HG03354 (cell line): ENCODE measurements around the gene PHC1.
"Not testable (repeated sequence)": the region's sequence is repeated elsewhere in the genome, so short reads cannot be mapped to it uniquely, and the experiment has no call there.

Source experiments
- ATAC-seq: cut with Tn5 transposase; IDR thresholded peaks from one replicate; pipeline ENCODE4 v1.9.1; 2021; ENCODE audit warnings: mild to moderate bottlenecking; ENCODE audit not compliant: unreplicated experiment, poor library complexity, severe bottlenecking

The PHC1 gene

GRCh38 chr12:8906266-8907180, 7.8 kb upstream of the PHC1 start:
- ATAC-seq: no peak

DNA sequence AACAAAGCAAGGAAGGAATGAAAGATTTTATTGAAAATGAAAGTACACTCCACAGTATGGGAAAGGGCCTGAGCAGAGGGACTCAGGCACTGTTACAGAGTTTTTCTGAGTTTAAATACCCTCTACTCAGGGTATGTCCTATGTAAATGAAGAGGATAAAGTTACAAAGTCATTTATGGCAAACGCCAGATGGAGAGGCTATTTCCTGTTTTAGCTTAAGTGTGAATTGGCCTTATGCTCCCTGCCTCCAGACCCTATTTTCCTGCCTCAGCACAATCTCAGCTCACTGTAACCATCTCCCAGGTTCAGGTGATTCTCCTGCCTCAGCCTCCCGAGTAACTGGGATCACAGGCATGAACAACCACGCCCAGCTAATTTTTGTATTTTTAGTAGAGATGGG, 6.8 kb upstream of the PHC1 start:
- ATAC-seq: no peak

- ATAC-seq: no peak
Measured at GRCh38 chr12:8909752-8910151, 4.6 kb upstream of the PHC1 start.

GRCh38 chr12:8911606-8912268, 2.6 kb upstream of the PHC1 start:
- ATAC-seq: no peak

DNA sequence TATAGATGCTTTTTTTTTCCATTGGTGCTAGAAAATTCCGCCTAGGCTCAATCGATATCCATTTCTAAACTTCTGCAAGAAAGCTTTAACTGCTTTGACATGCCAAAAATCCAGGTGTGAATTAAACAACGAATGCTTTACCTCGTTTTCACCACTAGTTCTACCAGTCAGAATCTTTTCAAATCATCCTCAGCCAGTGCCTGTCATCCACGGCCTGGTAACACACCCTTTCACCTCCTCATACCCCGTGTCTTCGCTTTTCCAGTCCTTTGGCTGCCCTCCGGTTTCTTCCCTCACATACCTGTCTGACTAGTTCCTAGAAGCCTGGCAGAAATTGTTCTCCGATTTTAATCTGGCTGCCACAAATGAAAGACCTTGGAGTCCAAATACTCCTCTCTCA, 1.4 kb upstream of the PHC1 start:
- ATAC-seq: no peak

- no peak for ATAC-seq
Measured at GRCh38 chr12:8913702-8914032, 642 bp upstream of the PHC1 start.

- peak; percentile 77 for ATAC-seq
Measured at GRCh38 chr12:8914716-8915526, 612 bp downstream of the PHC1 start.

DNA sequence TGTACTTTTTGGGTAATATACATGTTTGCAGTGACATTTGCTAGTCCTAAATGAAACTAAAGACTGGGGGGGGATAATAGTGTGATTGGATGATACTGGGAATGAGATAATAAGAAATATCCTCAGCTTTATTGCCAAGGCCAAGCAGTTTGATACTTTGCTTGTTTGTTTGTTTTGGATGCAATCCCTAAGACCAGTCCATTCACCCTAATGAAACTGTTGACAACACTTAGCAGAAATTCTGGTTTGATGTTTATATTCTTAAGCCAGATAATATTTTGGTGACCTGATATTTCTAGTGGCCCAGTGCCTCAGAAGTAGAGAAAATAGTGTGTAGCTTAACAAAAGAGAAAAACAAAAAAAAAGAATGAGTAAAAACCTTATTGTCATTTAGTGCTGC, 1.8 kb downstream of the PHC1 start:
- ATAC-seq: no peak

- ATAC-seq: no peak
Measured at GRCh38 chr12:8917031-8917430, 2.7 kb downstream of the PHC1 start.

GRCh38 chr12:8917751-8918150, 3.4 kb downstream of the PHC1 start:
- no peak for ATAC-seq

GRCh38 chr12:8919643-8920042, 5.3 kb downstream of the PHC1 start:
- not testable (repeated sequence) for ATAC-seq

- ATAC-seq: no peak
Measured at GRCh38 chr12:8922544-8922943, 8.2 kb downstream of the PHC1 start.

DNA sequence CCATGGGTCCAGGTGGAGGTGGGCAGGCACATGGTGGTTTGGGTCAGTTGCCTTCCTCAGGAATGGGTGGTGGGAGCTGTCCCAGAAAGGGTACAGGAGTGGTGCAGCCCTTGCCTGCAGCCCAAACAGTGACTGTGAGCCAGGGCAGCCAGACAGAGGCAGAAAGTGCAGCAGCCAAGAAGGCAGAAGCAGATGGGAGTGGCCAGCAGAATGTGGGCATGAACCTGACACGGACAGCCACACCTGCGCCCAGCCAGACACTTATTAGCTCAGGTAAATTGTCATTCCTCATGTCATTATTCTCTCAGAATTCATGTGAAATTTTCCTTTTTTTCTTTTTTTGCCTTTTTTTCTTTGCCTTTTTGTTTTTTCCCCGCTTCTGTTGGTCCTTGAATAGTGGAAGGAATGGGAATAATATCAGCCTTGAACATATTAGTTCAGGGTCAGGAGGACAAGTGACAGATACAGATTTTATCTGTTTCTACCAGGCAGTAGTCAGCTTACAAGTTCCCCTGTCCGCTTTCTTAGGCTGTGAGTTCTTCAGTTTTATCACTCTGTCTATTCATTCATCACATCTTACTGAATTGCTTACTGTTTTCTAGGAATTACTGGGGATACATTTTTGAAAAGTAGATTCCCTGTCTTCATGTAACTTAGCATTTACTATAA, 16.5 kb downstream of the PHC1 start:
- not testable (repeated sequence) for ATAC-seq

DNA sequence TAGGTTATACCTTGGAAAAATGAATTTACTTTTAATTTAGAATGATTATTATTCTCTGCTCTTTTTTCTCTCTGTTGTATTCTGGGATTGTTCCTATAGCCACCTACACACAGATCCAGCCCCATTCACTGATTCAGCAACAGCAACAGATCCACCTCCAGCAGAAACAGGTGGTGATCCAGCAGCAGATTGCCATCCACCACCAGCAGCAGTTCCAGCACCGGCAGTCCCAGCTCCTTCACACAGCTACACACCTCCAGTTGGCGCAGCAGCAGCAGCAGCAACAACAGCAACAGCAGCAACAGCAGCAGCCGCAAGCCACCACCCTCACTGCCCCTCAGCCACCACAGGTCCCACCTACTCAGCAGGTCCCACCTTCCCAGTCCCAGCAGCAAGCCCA, 18.2 kb downstream of the PHC1 start:
- not testable (repeated sequence) for ATAC-seq

GRCh38 chr12:8934080-8934479, 19.8 kb downstream of the PHC1 start:
- ATAC-seq: not testable (repeated sequence)

GRCh38 chr12:8936735-8937134, 22.4 kb downstream of the PHC1 start:
- no peak for ATAC-seq

- not testable (repeated sequence) for ATAC-seq
Measured at GRCh38 chr12:8937842-8938442, 23.6 kb downstream of the PHC1 start.

DNA sequence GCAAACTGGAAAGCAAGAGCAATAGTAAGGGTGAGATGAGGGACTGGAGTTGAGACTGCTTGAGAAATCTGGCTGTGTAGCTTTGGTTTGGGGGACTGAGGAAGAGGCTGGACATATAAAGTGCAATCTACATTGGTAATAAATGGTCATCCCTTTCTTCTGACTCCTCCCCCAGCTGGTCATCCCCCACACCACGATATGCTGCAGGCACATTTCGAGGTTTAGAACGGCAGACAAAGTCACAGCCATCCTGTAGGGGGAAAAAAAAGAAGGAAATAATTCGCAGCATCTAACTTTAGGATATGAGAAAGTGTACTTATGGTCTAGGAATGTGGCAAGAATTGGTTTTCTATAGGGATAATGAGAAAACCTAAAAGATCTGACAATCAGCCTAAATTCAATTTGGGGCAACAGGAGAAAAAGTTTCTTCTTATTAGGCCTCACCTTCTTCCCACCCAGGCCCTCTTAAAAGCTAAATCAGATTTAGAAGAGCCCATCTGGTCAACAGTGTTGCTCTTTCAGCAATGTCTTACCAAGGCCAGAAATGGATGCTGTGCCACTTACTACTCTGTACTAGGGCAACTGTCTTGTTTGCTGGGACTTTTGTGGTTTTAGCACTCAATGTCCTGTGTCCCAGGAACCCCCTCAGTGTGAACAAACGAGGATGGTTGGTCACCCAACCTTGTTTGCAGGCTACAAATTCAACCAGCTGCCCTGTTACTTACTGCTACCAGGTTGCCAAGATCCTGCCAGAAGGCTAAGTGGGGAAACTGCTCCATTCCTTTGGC, 27.6 kb downstream of the PHC1 start:
- ATAC-seq: no peak
